Endothelial cell (in vitro differentiated cells): ENCODE measurements around the gene KAZN. TPM values are rescaled to one million over a fixed set of nuclear protein-coding genes. Genes with fewer than 3 reads are reported as not detected.
A peak's percentile ranks its signal among the peaks of the same experiment; 100 is the strongest.

Experiments used
- DNase-seq: peaks from one replicate; pipeline ENCODE4 v3.0.0; 2021; ENCODE audit warnings: low spot score
- H3K27ac Mint-ChIP-seq: one replicate; pipeline ENCODE4 v1.8.0; 2021; ENCODE audit warnings: mixed read lengths, inconsistent platforms; ENCODE audit not compliant: unreplicated experiment
- H3K27me3 Mint-ChIP-seq: one replicate; pipeline ENCODE4 v1.8.0; 2021; ENCODE audit warnings: mild to moderate bottlenecking, moderate library complexity, mixed read lengths, inconsistent platforms; ENCODE audit not compliant: unreplicated experiment
- H3K36me3 Mint-ChIP-seq: one replicate; pipeline ENCODE4 v1.8.0; 2021; ENCODE audit warnings: mild to moderate bottlenecking, low read depth, mixed read lengths, inconsistent platforms; ENCODE audit not compliant: unreplicated experiment
- H3K4me1 Mint-ChIP-seq: one replicate; pipeline ENCODE4 v1.8.0; 2021; ENCODE audit warnings: mild to moderate bottlenecking, mixed read lengths, inconsistent platforms; ENCODE audit not compliant: unreplicated experiment
- H3K4me3 Mint-ChIP-seq: one replicate; pipeline ENCODE4 v1.8.0; 2021; ENCODE audit warnings: mild to moderate bottlenecking, mixed read lengths, inconsistent platforms; ENCODE audit not compliant: unreplicated experiment
- H3K9me3 Mint-ChIP-seq: one replicate; pipeline ENCODE4 v1.8.0; 2021; ENCODE audit warnings: mixed read lengths, inconsistent platforms; ENCODE audit not compliant: unreplicated experiment
- CTCF ChIP-seq: fragments of 200-600 bp; sonication (generic); IDR thresholded peaks from one replicate; pipeline ENCODE4 v1.5.0; 2021; ENCODE audit warnings: antibody characterized with exemption; ENCODE audit not compliant: unreplicated experiment
- total RNA-seq: library from RNA; stranded (reverse); fragmentation: NEBNext Ultra II Directional; extraction: Animal tissue kit (Norgen Biotek cat#: 25700); gene quantifications from one replicate; pipeline ENCODE4 v1.2.1, GENCODE V29; 2021; ENCODE audit not compliant: unreplicated experiment

KAZN gene
- total RNA-seq, 1 donor from 2014 or later: 10.1 TPM

- Mint-ChIP-seq H3K36me3 (no peaks in the 10 kb centered on the region), H3K27me3 (peaks cover 2% of the 10 kb centered on the region), H3K9me3 (no peaks in the 10 kb centered on the region), H3K4me3 (no peak overlapping the region), H3K4me1 (peaks cover 9% of the 10 kb centered on the region), H3K27ac (no peak overlapping the region)
- TF ChIP-seq CTCF: no peak
- no peak for DNase-seq
These were observed 31.0 kb downstream of the KAZN start for GRCh38 chr1:14629363-14630014.

- DNase-seq: no peak
- Mint-ChIP-seq H3K27me3 (peaks cover 2% of the 10 kb centered on the region), H3K9me3 (no peaks in the 10 kb centered on the region), H3K36me3 (no peaks in the 10 kb centered on the region), H3K4me3 (no peak overlapping the region), H3K27ac (no peak overlapping the region), H3K4me1 (peaks cover 14% of the 10 kb centered on the region)
- no peak for TF ChIP-seq CTCF
These were observed 32.5 kb downstream of the KAZN start for GRCh38 chr1:14630986-14631385.

GRCh38 chr1:14631421-14631820 is 32.9 kb downstream of the KAZN start:
- H3K4me3 Mint-ChIP-seq: no peak overlapping the region
- no peaks in the 10 kb centered on the region for H3K9me3 Mint-ChIP-seq
- H3K36me3 Mint-ChIP-seq: no peaks in the 10 kb centered on the region
- H3K27ac Mint-ChIP-seq: no peak overlapping the region
- no peak for DNase-seq
- TF ChIP-seq CTCF: no peak
- H3K27me3 Mint-ChIP-seq: peaks cover 2% of the 10 kb centered on the region
- peaks cover 14% of the 10 kb centered on the region for H3K4me1 Mint-ChIP-seq

GRCh38 chr1:14634486-14634885 is 36.0 kb downstream of the KAZN start:
- H3K9me3 Mint-ChIP-seq: no peaks in the 10 kb centered on the region
- H3K4me1 Mint-ChIP-seq: peaks cover 12% of the 10 kb centered on the region
- no peak for TF ChIP-seq CTCF
- peaks cover 2% of the 10 kb centered on the region for H3K27me3 Mint-ChIP-seq
- no peaks in the 10 kb centered on the region for H3K36me3 Mint-ChIP-seq
- DNase-seq: peak; percentile 33
- H3K27ac Mint-ChIP-seq: peak overlapping the region; percentile 31
- H3K4me3 Mint-ChIP-seq: no peak overlapping the region

GRCh38 chr1:14635421-14635820 is 36.9 kb downstream of the KAZN start:
- H3K27ac Mint-ChIP-seq: no peak overlapping the region
- H3K4me1 Mint-ChIP-seq: peaks cover 12% of the 10 kb centered on the region
- DNase-seq: no peak
- H3K4me3 Mint-ChIP-seq: no peak overlapping the region
- TF ChIP-seq CTCF: no peak
- H3K9me3 Mint-ChIP-seq: no peaks in the 10 kb centered on the region
- peaks cover 2% of the 10 kb centered on the region for H3K27me3 Mint-ChIP-seq
- no peaks in the 10 kb centered on the region for H3K36me3 Mint-ChIP-seq
